HUDEP-2 (cell line): Measurements from ENCODE around the gene FGF5.

ENCODE experiments used
- DNase-seq, 76 experiments: peaks; one replicate each; lab custom pipeline; 2025; ENCODE audit not compliant: unreplicated experiment in 76 of 76; lab: John Stamatoyannopoulos, UW

FGF5 gene

GRCh38 chr4:80252953-80253352, 13.5 kb upstream of the FGF5 start:
- DNase-seq: no peak

- DNase-seq: peak in 66 of 76 experiments; percentile 0 to 81 (median 40)
Observed at GRCh38 chr4:80253510-80253909, 13.0 kb upstream of the FGF5 start.

- no peak for DNase-seq
Observed at GRCh38 chr4:80254114-80254513, 12.3 kb upstream of the FGF5 start.

- DNase-seq: no peak
Observed at GRCh38 chr4:80255329-80256095, 11.0 kb upstream of the FGF5 start.

- DNase-seq: no peak
Observed at GRCh38 chr4:80257851-80258250, 8.6 kb upstream of the FGF5 start.

GRCh38 chr4:80259012-80259411, 7.5 kb upstream of the FGF5 start:
- no peak for DNase-seq

- DNase-seq: no peak
Observed at GRCh38 chr4:80259817-80260216, 6.6 kb upstream of the FGF5 start.

- no peak for DNase-seq
Observed at GRCh38 chr4:80261989-80262600, 4.4 kb upstream of the FGF5 start.

- DNase-seq: no peak
Observed at GRCh38 chr4:80263541-80264351, 2.7 kb upstream of the FGF5 start.

- DNase-seq: no peak
Observed at GRCh38 chr4:80264352-80264647, 2.2 kb upstream of the FGF5 start.

- no peak for DNase-seq
Observed at GRCh38 chr4:80264825-80265224, 1.6 kb upstream of the FGF5 start.

- no peak for DNase-seq
Observed at GRCh38 chr4:80265571-80266252, 752 bp upstream of the FGF5 start.

GRCh38 chr4:80266902-80267380, 477 bp downstream of the FGF5 start:
- peak in 1 of 76 experiments; percentile 0 for DNase-seq

GRCh38 chr4:80268081-80268823, 1.8 kb downstream of the FGF5 start:
- peak in 1 of 76 experiments; percentile 1 for DNase-seq

GRCh38 chr4:80268936-80269335, 2.5 kb downstream of the FGF5 start:
- no peak for DNase-seq

- DNase-seq: no peak
Observed at GRCh38 chr4:80270321-80270720, 3.9 kb downstream of the FGF5 start.

- DNase-seq: no peak
Observed at GRCh38 chr4:80270868-80271267, 4.4 kb downstream of the FGF5 start.

GRCh38 chr4:80271801-80272200, 5.3 kb downstream of the FGF5 start:
- DNase-seq: peak in 6 of 76 experiments; percentile 2 to 26 (median 6)

- no peak for DNase-seq
Observed at GRCh38 chr4:80276931-80277330, 10.5 kb downstream of the FGF5 start.

- no peak for DNase-seq
Observed at GRCh38 chr4:80279751-80280150, 13.3 kb downstream of the FGF5 start.
